LoVo (cell line): ENCODE measurements around the gene KLHDC10.
"Not testable (repeated sequence)": the region's sequence is repeated elsewhere in the genome, so short reads cannot be mapped to it uniquely, and the experiment has no call there.

ENCODE experiments used
- DNase-seq: peaks from one replicate; pipeline ENCODE4 v3.0.0-alpha.2; 2016; ENCODE audit warnings: low spot score

The KLHDC10 gene, protein sequence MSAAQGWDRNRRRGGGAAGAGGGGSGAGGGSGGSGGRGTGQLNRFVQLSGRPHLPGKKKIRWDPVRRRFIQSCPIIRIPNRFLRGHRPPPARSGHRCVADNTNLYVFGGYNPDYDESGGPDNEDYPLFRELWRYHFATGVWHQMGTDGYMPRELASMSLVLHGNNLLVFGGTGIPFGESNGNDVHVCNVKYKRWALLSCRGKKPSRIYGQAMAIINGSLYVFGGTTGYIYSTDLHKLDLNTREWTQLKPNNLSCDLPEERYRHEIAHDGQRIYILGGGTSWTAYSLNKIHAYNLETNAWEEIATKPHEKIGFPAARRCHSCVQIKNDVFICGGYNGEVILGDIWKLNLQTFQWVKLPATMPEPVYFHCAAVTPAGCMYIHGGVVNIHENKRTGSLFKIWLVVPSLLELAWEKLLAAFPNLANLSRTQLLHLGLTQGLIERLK

DNA sequence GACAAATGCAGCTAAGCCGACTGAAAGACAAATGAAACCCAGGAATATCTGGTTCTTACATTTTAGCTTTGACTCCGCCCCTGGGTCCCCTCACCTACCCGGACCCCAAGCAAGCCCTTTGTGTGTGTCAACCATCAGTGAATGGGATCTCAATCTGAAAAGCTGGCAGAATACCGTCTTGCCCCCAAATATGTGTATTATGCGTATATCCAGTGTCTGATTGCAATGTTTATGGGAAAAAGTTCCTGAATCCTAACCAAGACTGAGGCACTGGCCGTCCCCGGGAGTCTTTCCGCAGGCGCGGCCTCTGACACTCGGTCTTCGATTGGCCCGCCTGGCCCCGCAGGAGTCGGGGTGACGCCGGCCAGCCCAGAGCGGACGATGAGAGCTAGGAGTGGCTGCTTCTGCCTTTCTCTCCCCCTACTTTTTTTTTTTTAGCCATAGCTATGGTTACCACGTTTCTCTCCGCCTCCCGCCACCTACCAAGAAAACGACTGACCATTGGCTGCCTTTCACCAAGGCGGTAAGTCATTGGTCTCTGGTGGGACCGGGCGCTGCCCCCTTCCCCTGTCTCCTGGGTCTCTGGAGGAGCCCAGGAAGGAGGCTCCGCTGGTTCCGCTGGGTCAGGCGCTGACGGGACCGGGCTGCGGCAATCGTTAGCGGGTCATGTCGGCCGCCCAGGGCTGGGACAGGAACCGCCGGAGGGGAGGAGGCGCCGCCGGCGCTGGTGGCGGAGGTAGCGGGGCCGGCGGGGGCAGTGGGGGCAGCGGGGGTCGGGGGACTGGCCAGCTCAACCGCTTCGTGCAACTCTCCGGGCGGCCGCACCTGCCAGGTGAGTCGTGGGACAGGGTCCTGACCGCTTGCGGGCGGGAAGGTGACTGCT, at the start of gene KLHDC10:
Gene KLHDC10, plus strand, starts transcription at position 557 of the 883 bp plus-strand sequence. Its CDS starts 110 bp downstream, at position 667.
- peak; percentile 100 for DNase-seq

DNA sequence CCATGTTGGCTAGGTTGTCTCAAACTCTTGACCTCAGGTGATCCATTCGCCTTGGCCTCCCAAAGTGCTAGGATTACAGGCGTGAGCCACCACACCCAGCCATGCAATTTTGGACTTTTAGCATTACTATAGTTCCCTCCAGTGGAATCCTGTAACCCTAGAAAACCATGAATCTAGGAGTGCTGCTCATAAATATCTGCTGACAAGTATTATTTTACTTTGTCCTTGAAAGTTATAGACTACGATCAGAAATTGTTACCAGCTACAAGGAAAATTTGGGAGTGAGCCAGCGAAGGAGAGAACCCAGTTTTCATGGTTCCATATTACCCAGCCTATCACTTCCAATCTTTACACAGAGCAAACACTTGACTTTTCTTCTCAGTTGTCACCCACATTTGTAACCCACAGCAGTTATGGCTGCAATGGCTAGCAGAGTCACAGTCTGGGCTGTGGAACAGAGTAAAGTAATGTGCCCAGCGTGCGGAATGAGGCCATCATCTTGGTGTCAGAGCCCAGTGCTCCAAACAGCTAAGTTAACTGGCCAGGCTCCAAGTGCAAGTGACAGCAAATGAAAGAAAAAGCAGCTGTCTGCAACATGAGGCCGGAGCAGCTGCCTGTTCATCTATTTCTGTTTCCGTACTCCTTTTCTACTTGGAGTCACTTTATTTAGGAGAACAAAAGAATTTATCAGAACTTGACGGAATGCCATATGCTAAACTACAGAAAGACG, 49.1 kb upstream of the KLHDC10 start:
- no peak for DNase-seq

DNA sequence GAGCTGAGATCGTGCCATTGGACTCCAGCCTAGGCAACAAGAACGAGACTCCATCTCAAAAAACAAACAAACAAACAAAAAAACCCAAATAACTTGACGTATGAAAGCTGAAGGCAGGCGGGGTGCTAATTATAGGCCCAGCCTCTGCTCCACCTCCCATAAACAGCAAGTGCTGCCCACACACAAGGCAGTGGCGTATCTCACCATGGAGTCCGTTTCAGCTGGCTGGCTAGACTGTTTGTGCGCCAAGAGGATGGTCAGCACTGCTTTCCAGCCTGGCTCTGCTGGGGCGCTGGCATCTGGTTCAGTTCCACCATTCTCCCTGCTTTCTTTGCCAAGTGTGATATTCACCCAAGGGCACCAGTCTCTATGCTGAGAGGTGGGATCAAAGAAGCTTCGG, 48.2 kb upstream of the KLHDC10 start:
- no peak for DNase-seq

DNA sequence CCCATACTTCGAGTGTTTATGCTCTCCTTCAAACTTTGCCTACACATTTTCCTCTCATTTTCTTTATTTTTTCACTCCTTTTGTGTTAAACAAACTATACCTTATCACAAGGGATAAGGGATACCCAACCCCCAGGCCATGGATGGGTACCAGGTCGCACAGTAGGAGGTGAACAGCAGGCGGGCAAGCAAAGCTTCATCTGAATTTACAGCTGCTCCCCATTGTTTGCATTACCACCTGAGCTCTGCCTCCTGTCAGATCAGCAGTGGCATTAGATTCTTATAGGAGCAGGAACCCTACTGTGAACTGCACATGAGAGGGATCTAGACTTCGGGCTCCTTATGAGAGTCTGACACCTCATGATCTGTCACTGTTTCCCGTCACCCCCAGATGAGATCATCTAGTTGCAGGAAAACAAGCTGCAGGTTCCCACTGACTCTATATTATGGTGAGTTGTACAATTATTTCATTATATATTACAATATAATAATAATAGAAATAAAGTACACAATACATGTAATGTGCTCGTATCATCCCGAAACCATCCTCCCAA, 47.6 kb upstream of the KLHDC10 start:
- no peak for DNase-seq

DNA sequence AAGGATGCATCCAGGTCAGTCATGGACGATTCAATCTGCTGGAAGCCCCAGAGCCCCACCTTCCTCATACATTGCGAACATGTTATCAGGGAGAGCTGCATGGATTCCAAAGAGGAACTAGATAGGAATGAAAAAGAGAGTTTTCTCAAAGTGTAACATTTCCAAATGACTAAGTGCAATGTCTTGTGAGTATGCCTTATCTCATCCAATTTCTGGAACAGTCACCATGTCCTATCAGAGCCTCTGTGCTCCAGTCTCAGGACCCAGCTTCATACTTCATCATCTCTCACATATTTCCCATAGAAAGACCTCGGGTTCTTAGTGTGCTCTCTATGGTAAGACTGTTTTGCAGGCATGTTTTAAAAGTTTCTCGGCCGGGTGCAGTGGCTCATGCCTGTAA, 45.9 kb upstream of the KLHDC10 start:
- DNase-seq, result no peak

DNA sequence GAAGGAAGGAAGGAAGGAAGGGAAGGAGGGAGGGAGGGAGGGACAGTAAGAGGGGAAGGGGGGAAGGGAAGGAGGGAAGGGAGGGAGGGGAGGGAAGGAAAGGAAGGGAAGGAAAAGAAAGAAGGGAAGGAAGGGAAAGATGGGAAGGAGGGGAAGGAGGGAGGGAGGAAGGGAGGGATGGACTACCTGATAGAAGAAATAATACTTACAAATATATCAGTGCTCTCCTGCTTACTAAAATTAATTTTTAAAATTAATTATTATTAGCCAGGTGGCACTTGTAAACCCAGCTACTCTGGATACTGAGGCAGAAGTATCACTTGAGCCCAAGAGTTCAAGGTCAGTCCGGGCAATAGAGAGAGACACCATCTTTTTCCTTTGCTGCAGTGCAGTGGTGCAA, 37.6 kb upstream of the KLHDC10 start:
- DNase-seq, result no peak

DNA sequence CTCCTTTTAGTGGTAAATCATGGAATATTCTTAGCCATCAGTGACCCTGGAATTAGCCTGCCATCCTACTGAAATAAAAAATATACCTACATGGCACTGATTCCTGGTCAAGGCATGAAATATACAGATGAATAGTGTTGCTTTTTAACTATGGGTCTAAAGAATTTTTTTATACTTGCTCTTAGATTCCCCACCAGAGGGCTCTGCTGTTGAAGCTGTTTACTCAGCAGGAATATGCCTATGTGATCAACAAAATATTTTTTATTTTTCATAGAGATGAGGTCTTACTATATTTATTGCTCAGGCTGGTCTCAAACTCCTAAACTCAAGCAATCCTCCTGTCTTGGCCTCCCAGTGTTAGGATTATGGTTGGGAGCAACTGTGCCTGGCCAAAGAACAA, 32.6 kb upstream of the KLHDC10 start:
- no peak for DNase-seq

DNA sequence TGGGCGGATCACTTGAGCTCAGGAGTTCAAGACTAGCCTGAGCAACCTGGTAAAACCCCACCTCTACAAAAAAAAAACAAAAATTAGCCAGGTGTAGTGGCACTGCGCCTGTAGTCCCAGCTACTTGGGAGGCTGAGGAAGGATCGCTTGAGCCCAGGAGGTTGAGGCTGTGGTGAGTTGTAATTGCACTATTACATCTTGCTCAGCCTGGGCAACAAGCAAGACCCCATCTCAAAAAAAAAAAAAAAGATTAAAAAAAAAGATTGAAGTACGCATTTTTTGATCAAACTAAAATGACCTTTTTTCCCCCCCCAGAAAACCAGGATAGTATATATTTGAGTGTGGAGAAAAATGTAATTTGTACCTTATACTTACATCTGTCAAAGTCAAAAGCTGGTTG, 29.8 kb upstream of the KLHDC10 start:
- no peak for DNase-seq

DNA sequence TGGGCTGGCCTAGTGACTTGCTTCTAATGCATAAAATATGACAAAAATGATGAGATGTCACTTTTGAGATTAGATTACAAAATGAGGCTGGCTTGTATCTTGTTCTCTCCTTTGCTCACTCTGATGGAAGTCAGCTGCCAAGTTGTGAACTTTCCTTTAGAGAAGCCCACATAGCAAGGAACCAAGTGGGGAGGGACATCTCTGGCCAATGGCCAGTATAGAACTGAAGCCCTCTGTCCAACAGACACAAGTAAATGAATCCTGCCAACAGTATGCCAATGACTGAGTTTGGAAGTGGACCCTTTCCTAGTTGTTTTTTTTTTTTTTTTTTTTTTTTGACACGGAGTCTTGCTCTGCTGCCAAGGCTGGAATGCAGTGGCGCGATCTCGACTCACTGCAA, 22.5 kb upstream of the KLHDC10 start:
- DNase-seq, result no peak

DNA sequence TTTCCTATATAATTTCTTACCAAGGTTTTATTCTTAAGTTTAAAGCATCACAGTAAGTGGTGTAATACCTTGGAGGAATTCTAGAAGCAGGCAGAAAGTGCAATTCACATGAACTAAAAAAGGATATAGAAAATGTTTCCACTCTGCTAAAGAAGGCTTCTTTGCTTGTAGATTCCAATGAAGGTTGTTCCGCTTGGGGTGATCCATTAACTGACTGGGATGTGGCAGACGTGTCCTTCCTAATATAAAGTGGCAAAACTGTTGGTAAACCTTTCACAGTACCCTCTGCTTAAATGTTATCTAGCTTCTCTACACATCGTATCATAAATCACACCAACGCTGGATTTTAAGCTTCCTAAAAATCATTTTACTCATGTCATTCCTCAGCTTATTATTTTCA, 21.4 kb upstream of the KLHDC10 start:
- no peak for DNase-seq

DNA sequence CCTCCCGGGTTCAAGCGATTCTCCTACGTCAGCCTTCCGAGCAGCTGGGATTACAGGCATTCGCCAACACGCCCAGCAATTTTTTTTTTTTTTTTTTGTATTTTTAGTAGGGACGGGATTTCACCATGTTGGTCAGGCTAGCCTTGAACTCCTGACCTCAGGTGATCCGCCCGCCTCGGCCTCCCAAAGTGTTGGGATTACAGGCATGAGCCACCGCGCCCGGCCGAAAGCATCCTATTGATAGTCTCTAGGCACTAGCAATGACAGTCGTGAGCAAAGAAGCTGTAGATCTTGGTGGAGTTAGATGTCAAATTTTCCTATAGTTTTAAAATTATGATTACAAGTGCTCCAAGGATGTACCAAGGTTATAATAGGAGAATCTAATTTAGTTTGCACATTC, 18.1 kb upstream of the KLHDC10 start:
- DNase-seq, result not testable (repeated sequence)

DNA sequence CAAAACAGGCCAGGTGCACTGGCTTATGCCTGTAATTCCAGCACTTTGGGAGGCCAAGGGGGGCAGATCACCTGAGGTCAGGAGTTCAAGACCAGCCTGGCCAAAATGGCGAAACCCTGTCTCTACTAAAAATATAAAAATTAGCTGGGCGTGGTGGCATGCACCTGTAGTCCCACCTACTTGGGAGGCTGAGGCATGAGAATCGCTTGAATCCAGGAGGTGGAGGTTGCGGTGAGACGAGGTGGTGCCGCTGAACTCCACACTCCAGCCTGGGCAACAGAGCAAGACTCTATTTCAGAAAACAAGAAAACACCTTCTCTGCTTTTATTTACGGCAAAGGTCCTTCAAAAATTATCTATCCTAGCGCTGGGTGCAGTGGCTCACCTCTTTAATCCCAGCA, 15.1 kb upstream of the KLHDC10 start:
- not testable (repeated sequence) for DNase-seq

DNA sequence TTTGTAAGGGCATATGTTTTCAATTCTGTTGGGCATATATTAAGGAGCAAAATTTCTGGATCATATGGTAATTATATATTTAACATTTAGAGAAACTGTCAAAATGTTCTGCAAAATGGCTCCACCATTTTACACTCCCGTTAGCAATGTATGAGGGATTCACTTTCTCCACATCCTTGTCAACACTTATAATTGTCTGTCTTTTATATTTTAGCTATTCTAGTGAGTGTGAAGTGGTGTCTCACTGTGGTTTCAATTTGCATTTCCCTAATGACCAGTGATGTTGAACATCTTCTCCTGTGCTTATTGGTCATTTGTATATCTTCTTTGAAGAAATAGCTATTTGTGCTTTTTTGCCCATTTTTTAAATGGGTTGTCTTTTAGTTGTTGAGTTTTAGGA, 8.1 kb upstream of the KLHDC10 start:
- no peak for DNase-seq

DNA sequence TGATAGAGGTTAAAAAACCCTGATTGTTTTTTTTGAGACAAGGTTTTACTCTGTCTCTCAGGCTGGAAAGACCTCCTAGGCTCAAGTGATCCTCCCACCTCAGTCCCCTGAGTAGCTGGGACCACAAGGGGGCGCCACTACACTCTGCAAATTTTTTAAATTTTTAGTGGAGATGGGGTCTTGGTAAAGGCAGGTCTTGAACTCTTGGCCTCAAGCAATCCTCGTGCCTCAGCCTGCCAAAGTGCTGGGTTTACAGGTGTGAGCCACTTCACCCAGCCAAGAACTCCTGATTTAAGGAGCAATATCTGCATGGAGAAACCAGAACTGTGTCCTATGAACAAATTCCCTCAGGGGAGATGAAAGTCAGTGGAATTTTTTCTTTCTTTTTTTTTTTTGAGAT, 7.3 kb upstream of the KLHDC10 start:
- peak; percentile 44 for DNase-seq

DNA sequence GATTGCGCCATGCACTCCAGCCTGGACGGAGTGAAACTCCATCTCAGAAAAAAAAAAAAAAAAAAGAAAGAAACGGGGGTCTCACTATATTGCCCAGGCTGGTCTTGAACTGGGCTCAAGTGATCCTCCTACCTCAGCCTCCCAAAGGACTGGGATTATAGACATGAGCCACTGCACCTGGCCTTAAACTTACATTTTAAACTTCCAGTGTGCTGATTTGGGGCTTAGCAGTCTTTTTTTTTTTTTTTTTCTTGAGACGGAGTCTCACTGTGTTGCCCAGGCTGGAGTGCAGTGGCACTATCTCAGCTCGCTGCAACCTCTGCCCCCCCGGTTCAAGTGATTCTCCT, 5.8 kb upstream of the KLHDC10 start:
- DNase-seq, result not testable (repeated sequence)

DNA sequence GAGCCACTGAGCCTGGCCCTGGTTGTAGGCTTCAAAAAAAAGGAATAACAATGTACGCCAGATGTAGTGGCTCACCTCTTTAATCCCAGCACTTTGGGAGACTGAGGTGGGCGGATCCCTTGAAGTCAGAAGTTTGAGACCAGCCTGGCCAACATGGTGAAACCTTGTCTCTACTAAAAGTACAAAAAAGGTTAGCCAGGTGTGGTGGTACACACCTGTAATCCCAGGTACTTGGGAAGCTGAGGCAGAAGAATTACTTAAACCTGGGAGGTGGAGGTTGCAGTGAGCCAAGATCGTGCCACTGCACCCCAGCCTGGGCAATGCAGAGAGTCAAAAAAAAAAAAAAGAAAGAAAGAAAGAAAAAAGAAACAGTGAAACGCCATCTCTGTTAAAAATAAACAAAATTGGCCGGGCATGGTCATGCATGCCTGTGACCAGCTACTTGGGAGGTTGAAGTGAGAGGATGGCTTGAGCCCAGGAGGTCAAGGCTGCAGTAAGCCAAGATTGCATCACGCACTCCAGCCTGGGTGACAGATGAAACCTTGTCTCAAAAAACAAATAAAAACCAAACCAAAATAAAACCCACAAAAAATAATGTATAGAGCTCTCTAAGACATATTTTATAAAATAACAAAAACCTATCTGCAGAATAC, 4.7 kb upstream of the KLHDC10 start:
- DNase-seq, result no peak

DNA sequence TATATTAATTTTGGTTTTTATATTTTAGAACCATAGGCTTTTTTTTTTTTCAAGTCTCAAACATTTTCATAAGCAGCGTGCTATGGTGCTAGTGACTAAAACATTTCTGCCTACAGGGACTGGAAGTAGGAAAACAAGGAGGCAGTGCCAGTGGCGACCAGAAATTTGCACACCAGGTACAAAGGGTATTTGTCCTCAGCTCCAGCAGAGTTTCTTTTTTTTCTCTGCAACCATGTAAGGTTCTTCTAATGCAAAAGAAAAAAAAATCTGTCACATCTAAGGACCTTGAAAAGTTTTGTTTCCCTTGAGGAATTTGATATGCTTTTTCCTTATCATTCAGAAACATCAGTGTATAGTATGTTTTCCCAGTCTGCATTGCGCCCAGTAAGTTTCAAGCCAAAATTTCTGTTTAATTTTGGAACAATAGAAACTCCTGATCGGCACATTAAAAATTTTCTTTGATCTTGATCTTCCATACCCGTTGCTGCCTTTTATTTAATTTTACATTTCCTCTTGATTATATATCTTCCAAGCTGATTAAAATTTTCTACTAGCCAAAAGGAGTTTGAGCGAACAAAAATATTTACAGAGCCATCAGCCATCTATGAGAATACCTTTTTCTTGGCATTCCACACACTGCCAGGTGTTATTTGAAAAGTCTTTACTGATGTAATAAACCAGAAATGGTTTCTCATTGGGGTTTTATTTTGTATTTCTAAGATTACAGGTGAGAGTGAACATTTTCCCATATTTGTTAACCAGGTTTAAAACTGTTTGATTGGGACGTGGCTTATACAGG, 956 bp upstream of the KLHDC10 start:
- DNase-seq, result no peak

DNA sequence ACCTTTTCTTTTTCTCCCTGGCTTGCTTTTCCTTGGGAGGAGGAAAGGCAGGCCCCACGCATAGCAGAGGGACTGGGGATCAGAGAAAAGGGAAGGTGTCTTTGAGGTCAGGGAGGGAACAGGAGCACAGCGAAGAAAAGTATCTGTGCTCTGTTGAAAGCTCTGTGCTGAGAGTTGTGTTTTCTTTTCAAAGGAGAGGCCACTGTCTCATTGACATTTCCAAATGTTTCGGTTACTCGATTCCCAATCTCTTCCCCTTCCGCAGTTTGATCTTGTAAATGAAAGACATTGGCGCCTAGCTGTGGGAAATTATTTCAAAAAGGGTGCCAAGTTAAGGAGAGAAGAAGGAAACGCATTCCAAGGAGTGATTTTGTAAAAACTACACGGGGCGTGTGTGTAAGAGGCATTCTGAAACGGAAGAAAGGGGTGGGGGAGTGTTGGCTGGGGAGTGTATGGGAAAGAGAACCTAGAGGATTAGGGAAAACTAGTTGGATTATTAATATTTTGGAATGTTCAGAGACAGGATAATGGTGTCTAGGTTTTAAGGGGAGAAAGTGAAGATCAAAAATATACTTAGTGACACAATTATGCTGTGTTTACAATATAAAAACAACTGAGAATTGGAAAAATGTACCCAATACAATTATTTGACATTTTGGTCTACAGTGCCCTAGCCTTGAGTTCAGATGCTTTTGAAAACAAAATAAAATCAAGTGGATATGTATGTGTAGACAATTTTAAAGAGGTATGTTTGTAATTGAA, 708 bp downstream of the KLHDC10 start:
- peak; percentile 26 for DNase-seq

DNA sequence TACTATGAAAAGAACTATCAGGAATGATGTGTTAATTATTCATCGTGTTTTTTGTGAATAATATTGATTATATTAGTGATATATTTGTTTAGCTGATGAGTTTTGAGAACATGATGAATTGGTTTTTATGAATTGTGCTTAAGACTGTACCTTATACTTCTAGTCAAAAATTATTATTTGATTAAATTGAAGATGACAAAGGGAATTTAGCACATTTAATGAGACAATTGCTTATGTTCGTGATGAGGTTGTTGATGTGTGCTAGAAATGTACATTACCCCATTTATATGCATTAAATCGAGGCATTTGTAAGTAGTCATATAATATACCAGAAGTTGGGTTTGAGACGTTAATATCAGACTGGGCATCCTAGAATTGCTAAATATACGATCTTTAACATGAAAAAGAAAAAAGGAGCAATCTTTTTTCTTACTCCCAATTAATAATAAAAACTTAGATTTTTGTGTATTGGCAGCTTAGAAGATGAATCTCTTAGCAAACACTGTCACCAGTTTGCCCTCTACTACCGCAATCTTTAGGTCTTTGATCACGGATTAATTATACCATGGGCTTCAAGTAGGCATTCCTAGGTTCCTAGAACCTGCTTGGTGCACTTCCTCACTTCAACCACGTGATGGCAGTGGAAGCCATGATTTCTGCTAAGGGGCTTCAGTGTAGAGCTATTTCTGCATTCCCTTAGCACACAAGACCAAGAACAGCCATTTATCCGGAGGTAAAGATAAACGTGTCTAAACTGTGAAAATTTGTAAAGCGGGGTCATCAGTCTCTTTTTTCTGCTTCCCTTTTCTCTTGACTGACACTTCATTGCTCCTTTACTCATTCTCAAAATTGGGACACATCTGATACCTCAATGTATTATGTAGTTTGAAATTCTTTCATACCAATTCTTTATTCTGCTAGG, 1.6 kb downstream of the KLHDC10 start:
- peak; percentile 90 for DNase-seq
